ENCODE data around the gene DNAH5.

- TF ChIP-seq CTCF (IDR thresholded peaks at IDR 0.05) (no peak), POLR2A (IDR thresholded peaks at IDR 0.05) (no peak)
Measured at GRCh38 chr5:13985731-13986418, 41.4 kb upstream of the DNAH5 start.
